BJ (cell line): Measurements from ENCODE around the gene TBC1D10A. TPM values are rescaled to one million over a fixed set of nuclear protein-coding genes. Genes with fewer than 3 reads are reported as not detected.

ENCODE experiments used
- CTCF ChIA-PET: fragments of 350-600 bp; formaldehyde crosslinking; extraction: SDS; loops from one replicate; lab custom pipeline; 2021; ENCODE audit warnings: antibody characterized with exemption, inconsistent platforms; lab: Yijun Ruan, JAX
- POLR2A ChIA-PET: fragments of 300-600 bp; sonication (Branson Sonifier 250); formaldehyde crosslinking; extraction: SDS; loops from one replicate; lab custom pipeline; 2021; ENCODE audit warnings: antibody characterized with exemption; lab: Charles Lee
- DNase-seq: peaks from one replicate; pipeline ENCODE4 v3.0.0-alpha.2; 2011; ENCODE audit warnings: low read depth
- H3K27me3 ChIP-seq: 2 replicates; pipeline ENCODE4 v1.6.0; 2011; ENCODE audit warnings: low read length; ENCODE audit not compliant: control insufficient read depth, insufficient read depth
- H3K36me3 ChIP-seq: 2 replicates; pipeline ENCODE4 v1.5.1; 2011; ENCODE audit warnings: low read length; ENCODE audit not compliant: control insufficient read depth, insufficient read depth
- H3K4me3 ChIP-seq: 2 replicates; pipeline ENCODE4 v1.5.1; 2011; ENCODE audit warnings: low read depth, mild to moderate bottlenecking, control low read depth, low read length
- polyA plus RNA-seq: library from polyadenylated mRNA; depleted of rRNA; stranded (reverse); fragments of >200 nt; gene quantifications from 2 replicates; pipeline ENCODE4 v1.2.3, GENCODE V29; 2011
- TF ChIP-seq, protein P1 (sequence below): IDR thresholded peaks from 2 replicates; pipeline ENCODE4 v1.5.1; 2011; ENCODE audit warnings: low read depth, mild to moderate bottlenecking, control low read depth, inconsistent platforms, low read length, moderate library complexity; ENCODE audit not compliant: insufficient read depth

TBC1D10A gene
- polyA plus RNA-seq, 1 experiment: 22.1 TPM

DNA sequence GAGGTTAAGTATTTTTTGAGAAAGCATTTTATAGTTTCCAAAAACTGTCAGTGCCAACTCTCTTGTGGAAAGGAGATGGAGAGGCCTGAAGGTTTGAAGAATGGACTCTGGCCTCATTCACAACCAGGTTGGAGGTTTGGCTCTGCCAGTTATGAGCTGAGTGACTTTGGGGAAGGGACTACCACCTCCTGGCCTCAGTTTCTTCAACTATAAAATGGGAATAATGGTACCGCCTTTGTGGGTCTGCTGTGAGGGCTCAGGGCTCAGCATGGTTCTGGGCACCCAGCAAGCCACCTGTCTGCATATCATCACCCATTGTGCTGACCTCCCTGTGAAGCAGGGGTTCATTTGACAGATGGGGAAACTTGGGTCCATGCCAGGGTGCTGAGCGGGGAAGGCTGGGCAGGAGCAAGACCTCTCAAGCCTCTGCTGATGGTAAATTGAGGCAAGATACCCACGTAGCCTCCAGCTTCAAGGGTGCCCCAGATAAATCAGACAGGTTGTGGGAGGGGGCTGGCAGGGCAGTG lies 76.6 kb downstream of the TBC1D10A start:
- ChIA-PET POLR2A (interaction anchor here (0.6 kb wide), 1 partner anchor 166 kb away, joined by 3 read pairs; no protein-coding TSS in a partner anchor), CTCF (interaction anchor here (0.8 to 3.4 kb wide), 6 partner anchors 11 to 162 kb away, joined by 3 to 15 read pairs (median 4); no protein-coding TSS in a partner anchor)
- Histone ChIP-seq H3K36me3 (no peaks in the 10 kb centered on the region), H3K27me3 (no peaks in the 10 kb centered on the region), H3K4me3 (no peak overlapping the region)
- TF ChIP-seq, protein P1, sequence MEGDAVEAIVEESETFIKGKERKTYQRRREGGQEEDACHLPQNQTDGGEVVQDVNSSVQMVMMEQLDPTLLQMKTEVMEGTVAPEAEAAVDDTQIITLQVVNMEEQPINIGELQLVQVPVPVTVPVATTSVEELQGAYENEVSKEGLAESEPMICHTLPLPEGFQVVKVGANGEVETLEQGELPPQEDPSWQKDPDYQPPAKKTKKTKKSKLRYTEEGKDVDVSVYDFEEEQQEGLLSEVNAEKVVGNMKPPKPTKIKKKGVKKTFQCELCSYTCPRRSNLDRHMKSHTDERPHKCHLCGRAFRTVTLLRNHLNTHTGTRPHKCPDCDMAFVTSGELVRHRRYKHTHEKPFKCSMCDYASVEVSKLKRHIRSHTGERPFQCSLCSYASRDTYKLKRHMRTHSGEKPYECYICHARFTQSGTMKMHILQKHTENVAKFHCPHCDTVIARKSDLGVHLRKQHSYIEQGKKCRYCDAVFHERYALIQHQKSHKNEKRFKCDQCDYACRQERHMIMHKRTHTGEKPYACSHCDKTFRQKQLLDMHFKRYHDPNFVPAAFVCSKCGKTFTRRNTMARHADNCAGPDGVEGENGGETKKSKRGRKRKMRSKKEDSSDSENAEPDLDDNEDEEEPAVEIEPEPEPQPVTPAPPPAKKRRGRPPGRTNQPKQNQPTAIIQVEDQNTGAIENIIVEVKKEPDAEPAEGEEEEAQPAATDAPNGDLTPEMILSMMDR: no peak
- no peak for DNase-seq

DNA sequence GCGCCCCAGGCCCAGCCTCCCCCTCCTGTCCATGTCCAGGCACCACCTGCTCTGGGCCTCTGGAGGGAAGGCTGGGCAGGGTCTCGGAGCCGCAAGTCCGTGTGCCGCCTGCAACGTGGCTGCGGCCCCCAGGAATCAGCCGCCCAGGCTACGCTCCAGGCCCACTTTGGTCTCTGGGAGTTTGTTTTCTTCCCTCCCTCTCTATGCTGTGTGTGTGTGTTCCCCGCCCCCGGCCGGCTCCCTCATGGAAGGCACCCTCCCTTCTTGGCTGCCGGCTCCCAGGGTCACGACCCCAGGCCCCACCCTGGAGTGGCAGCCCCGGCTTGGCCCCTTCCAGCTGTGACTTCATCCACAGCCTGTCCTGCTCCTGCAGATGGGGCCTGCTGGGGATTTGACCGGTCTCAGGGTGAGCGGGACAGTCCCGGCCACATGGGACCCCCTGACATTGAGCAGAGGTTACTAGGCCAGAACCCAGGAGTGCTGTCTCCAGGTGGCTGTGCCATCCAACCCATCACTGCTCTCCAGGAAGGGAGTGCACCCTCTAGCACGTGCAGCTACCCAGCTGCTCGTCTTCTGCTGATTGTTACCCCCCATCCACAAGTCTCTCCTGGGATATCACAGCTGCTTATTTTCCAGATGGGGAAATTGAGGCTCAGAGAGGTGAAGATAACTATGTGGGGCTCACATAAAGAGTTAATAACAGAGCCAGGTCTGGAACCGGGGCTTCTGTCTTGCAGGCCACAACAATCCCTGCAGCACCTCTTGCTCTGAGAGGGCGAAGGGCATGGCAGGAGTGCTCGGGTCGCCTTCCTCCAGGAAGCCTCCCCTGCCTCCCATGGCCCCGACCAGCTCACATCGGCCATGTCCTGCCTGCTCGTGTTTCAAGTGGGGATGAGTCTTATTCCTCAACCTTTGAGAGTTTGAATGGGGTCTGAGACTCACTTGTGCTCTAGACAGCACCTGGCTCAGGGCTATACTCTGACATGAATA lies 77.4 kb downstream of the TBC1D10A start:
- CTCF ChIA-PET: interaction anchor here (0.9 to 3.4 kb wide), 3 partner anchors 12 to 141 kb away, joined by 3 to 15 read pairs (median 3); no protein-coding TSS in a partner anchor
- POLR2A ChIA-PET: no interaction called here
- H3K36me3 ChIP-seq: no peaks in the 10 kb centered on the region
- no peak for DNase-seq
- TF ChIP-seq, protein P1: no peak
- no peak overlapping the region for H3K4me3 ChIP-seq
- no peaks in the 10 kb centered on the region for H3K27me3 ChIP-seq

DNA sequence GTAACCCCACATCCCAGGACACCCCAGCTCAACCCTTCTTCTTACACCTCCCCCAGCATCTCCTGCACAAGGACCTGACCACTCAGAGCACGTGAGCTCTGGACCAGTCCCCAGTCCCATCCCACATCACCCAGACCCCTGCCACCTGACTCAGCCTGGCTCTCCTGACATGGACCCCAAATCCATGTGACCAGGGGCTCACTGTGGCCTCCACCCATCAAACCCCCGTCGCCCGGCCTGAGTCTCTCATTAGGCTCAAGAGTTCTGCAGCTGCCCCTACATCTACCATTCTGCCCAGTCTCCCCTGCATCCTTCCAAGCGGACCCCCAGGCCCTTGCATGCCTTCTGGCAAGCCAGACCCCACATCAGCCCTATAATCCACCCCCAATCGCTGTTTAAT lies 78.3 kb downstream of the TBC1D10A start:
- POLR2A ChIA-PET: no interaction called here

DNA sequence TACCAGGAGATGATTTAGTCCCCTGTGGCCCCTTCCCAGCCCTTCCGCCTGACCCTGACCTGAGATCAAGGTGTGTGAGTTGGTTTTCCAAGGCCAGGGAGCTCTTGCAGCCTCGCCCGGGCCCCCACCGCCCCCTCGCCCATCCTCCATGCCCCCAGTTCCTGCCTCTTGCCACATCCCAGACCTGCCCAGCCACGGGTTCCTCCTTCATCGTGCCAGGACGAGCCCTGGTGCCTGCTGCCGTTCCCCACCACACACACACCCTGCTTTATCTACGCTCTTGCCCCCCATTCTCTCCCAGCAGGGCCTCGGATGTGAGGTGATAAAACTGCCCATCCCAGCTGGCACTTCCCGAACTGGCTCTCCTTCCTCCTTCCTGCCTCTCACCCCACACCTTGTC lies 78.8 kb downstream of the TBC1D10A start:
- CTCF ChIA-PET: interaction anchor here (1.1 to 1.2 kb wide), 2 partner anchors 57 to 140 kb away, joined by 3 read pairs; no protein-coding TSS in a partner anchor
- POLR2A ChIA-PET: no interaction called here
- H3K27me3 ChIP-seq: no peaks in the 10 kb centered on the region
- H3K4me3 ChIP-seq: no peak overlapping the region
- TF ChIP-seq, protein P1: no peak
- H3K36me3 ChIP-seq: peaks cover 6% of the 10 kb centered on the region
- no peak for DNase-seq

More for the DNA sequence above, 78.3 kb downstream of the TBC1D10A start:
- peaks cover 4% of the 10 kb centered on the region for H3K36me3 ChIP-seq
- no peak overlapping the region for H3K4me3 ChIP-seq
- H3K27me3 ChIP-seq: no peaks in the 10 kb centered on the region
- TF ChIP-seq, protein P1: no peak
- CTCF ChIA-PET: interaction anchor here (1.1 to 3.4 kb wide), 3 partner anchors 38 to 140 kb away, joined by 3 to 15 read pairs (median 3); no protein-coding TSS in a partner anchor
- DNase-seq: no peak

DNA sequence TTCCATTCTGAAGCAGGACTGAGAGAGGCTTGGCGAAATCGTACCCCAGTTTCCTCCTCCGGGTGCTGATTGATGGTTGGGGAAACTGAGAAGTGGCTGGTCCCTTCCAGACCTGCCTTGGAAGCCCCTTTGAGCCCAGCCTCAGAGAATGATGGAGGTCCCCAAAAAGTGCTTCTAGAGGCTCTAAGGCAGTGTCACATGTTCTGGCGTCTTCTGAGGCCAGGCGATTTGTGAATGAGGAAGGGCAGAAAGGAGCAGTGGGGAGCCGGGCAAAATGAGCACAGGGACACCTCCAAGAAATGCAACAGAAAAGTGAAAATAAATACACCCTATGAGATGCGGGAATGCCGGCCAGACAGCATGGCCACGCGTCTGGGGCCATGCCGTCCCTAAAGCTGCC lies 79.2 kb downstream of the TBC1D10A start:
- CTCF ChIA-PET: interaction anchor here (1.1 to 1.2 kb wide), 2 partner anchors 57 to 140 kb away, joined by 3 read pairs; no protein-coding TSS in a partner anchor
- Histone ChIP-seq H3K36me3 (peaks cover 6% of the 10 kb centered on the region), H3K4me3 (no peak overlapping the region), H3K27me3 (no peaks in the 10 kb centered on the region)
- TF ChIP-seq, protein P1: no peak
- DNase-seq: no peak
- POLR2A ChIA-PET: no interaction called here
